Cortex of kidney (tissue), 1 donor: ENCODE results near the gene ABHD17C.
"Not testable (repeated sequence)": the region's sequence is repeated elsewhere in the genome, so short reads cannot be mapped to it uniquely, and the experiment has no call there.

Experiments used
- DNase-seq: peaks from one replicate; lab custom pipeline; 2025; lab: John Stamatoyannopoulos, UW

ABHD17C gene

GRCh38 chr15:80730926-80731325 lies 35.8 kb downstream of the ABHD17C start:
- DNase-seq, result no peak

DNA sequence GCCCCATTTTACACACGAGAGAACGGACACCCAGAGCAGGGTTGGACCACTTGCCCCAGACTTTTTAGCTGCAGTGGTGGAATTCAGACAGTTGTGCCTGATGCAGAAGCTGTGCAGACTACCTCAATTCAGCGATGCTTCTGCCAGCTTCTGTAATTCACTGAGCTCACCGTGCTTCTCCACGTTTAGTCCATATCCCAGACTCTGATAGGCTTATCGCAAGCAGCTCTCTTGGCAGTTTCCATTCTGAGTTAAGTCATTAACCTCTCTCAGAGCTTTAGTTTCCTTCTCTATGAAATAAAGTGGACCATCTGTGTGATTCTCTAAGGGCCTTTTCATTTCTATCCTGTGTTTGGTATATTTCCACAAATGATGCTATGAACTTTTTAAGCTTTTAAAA lies 37.1 kb downstream of the ABHD17C start:
- no peak for DNase-seq

DNA sequence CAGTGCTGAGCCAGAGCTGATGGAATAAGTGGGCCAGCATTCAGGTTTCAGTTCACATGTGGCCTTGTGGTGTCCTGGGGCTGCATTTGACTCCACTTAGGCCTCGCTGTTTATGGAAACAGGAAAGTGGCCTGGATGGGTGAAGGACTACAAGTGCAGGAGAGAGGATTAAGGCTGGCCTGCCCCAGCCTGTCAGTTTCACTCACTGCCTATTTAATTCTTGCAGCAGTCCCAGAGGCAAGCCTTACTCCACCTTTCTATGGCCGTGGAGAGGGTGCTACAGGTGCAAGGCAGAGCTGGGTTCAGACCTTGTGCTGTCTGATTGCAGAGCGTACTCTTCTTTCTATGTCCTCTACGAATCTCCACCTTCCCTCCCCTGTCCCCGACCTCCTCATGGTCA lies 37.7 kb downstream of the ABHD17C start:
- DNase-seq, result no peak

DNA sequence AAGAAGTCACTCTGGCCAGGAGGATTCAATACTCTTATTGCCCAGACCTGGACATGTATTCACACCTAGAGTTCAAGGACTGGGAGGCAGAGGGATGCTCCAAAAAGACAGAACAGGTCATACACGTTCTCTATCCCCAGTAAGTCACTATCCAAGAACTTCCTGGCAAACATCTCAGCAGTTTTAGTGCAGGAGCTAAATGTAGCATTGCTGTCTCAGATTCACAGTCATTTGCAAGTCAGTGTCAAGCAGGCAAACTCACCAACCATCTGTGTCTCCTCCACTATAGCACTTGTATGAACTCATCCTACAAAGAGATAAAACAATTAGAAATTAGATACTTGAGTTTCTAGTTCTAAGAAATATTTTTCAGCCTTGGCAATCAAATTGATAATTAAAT lies 38.4 kb downstream of the ABHD17C start:
- DNase-seq, result no peak

DNA sequence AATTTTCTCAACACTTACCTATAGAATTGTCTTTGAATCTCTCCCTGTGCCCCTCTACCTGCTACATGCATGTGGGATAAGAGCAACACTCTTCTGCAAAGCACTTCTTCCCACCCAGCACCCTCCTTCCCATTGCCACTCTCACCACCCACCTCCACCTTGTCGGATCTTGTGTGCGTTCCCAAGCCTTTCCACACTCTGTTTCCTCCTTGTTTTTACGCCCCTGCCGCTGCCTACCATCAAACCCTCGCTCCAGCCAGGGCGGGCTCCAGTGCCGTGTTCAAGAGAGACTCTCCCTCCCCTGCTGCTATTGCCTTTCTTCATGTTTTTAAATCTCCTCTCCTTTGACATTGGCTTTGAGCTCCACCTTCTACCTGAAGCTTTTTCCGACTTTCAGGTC lies 40.2 kb downstream of the ABHD17C start:
- no peak for DNase-seq

DNA sequence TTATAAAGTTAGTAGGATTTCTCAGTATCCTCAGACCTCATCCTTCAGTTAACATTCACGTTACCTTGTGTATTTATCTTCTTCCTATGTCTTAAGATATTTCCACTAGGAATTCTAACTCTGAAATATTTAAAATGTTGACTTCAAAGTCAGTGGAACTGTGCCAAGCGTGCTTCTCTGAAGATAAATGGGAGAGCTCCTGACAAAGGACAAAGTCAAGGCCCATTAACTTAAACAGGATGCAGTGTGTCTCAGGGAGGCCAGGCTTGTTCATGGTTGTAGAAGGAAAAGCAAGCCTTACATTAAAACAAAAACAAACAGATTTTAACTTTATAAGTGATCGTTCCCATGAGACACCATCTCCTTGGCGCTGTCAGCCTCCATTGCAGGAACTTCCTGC lies 41.5 kb downstream of the ABHD17C start:
- DNase-seq, result no peak

GRCh38 chr15:80739919-80740318 lies 44.8 kb downstream of the ABHD17C start:
- no peak for DNase-seq

DNA sequence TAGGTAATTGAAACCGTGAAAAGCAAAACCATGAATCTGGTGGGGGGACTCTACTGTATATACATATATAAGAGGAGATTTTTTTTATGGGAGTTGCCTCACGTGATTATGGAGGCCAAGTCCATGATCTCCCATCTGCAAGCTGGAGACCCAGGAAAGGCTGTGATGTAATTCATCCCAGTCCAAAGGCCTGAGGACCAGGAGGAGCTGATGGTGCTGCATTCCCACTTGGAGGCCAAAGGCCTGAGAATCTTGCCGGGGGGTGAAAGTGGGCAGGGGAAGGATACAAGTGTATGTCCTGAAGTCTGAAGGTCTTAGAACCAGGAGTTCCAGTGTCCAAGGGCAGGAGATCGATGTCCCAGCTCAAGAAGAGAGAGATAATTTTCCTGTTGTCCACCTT lies 47.0 kb downstream of the ABHD17C start:
- DNase-seq, result no peak

DNA sequence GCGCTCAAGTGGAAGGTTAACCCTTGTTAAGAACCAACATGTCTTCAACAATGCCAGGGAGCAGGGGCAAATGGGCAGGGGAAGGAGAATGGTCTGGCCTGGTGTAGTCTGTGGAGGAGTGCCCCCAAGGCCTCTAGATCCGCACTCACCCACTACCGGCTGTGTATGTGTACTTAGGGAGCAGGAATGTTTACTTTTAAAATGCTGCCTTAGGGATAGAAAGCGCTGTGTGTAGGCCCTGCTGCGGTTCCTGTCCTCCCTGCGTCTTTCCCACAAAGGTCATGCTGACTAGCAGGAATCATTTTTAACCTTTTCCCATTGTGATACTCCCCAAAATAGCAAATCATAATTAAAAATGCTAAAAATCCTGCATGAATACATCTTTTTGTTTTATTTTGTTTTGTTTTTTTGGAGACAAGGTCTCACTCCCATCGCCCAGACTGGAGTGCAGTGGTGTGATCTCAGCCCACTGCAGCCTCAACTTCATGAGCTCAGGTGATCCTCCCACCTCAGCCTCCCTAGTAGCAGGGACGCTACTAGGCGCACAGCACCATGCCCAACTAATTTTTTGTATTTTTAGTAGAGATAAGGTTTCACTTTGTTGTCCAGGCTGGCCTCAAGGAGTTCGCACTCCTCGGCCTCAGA lies 48.2 kb downstream of the ABHD17C start:
- no peak for DNase-seq

- no peak for DNase-seq
These were observed 49.3 kb downstream of the ABHD17C start for GRCh38 chr15:80744415-80744814.

GRCh38 chr15:80744826-80745225 lies 49.7 kb downstream of the ABHD17C start:
- no peak for DNase-seq

DNA sequence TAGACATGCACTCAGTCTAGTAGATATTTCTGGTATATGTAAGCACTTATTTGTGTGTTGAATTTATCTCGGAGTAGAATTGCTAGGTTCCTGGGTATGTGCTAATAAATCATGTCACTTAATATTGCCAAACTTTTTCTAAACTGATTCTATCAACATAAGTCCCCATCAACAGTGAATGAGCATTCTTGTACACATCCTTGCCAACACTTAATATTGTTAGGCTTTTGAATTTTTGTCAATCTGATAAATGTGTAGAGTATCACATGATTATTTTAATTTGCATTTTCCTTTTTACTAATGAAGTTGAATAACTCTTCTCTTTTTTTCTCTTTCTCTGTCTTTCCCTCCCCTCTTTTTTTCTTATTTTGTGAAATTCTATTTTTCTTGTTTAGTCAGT lies 50.8 kb downstream of the ABHD17C start:
- DNase-seq, result no peak

GRCh38 chr15:80747317-80748053 lies 52.4 kb downstream of the ABHD17C start:
- DNase-seq, result no peak

DNA sequence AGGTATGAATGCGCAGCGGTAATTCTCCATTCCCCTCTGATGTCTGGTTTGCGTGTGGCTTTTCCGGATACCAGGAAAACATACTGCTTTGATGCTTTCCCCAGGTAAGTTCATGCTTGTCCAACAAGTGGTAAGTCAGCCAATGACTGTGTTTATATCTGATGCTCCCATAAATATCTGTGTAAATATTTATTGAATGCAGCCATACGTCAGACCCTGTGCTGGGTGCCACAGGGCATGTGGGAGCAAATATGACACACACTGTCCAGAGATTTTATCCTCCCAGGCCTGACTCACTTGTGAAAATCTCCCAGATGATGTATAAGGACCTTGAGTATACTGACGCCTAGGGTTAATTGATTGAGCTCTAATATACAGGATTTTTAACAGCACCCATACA lies 54.5 kb downstream of the ABHD17C start:
- DNase-seq, result no peak

DNA sequence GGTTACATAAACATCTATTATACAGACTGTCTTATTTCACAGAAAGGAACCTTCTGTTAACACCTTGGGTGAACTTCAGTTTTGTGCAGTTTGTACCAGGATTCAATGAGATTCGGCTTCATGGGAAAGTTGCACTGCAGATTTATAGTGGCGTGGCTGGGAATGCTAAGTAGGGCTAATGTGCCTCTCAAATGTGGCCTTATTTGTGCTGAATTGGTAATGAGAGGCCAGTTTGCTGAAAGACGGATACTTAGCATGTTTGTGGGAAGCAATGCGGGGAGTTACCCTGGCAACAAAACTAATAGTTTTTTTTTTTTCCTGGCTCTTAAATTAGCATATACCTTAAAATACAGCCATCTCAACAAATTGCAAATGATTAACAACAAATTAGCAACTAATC lies 55.5 kb downstream of the ABHD17C start:
- no peak for DNase-seq

- DNase-seq, result no peak
These were observed 57.1 kb downstream of the ABHD17C start for GRCh38 chr15:80752204-80752603.

DNA sequence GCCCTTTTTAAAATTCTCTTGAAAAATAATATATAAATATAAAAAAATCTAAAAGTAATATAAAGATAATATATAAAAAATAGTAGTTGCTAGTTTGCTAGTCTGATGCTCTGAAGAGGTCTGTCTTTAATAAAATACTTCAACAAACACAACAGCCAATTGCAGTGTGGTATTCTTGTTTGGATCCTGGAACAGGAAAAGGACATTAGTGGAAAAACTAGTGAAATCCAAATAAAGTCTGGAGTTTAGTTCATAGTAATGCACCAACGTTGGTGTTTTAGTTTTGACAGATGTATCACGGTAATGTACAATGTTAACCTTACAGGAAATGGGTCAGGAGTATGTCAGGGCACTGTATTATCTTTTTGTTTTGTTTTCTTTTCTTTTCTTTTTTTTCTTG lies 58.1 kb downstream of the ABHD17C start:
- no peak for DNase-seq

- DNase-seq, result no peak
These were observed 58.9 kb downstream of the ABHD17C start for GRCh38 chr15:80754014-80754413.

DNA sequence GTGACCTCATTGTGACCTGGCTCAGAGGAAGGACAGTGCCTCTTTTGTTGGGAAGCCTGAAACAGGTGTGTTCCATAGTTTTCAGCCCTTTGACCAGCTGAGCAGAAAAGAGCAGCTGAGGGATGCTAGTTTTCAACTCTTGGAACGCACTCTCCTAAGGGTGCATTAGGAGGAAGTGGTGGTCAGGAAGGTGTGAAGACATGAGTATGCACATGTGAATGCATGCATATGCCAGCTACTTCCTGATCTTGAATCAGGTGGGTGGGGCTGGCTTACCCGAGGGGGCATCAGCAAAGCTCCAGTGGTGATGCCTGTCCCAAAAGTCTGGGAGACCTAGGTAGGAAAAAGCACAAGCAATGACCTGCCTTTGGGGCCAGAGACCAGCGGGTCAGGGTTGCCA lies 60.8 kb downstream of the ABHD17C start:
- DNase-seq, result no peak

DNA sequence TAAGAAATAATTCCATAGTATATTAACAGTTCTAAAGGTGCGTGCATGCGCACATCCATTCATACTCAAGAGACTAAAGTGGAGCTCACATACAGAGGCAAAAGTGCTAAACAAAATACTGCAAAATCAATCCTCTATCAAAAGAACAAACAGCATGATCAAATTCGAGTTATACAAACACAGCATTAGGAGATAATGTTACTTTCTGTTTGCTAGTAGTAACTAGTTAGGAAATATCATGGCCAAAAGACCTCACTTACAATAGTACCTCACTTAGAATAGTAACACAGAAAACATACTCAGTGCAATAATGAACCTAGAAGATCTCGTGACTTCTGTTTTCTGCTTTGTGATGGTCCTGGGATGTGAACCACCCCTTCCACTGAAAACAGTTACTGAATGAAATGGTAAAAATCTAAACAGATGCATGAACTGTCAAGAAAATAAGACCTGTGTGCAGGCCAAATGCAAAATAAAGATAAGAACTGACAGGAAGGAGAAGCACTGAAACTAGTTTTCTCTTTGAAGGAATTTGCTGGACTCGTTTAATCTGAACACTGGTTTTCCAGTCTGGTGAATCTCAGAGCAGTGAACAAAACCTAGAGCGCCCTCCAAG lies 63.1 kb downstream of the ABHD17C start:
- DNase-seq, result no peak

DNA sequence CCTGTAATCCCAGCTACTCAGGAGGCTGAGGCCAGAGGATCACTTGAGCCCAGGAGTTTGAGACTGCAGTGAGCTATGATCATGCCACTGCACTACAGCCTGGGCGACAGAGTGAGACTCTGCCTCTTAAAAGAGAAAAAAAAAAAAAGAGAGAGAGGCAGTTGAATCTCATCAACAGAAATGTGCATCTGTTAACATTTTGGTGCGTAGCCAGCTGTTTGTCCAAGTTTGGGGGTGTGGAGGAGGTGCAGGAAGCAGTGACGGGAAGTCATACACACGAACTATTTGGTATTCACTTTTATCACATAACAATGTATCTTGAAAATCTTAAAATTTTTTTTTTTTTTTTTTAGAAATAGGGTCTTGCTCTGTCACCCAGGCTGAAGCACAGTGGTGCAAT lies 65.8 kb downstream of the ABHD17C start:
- no peak for DNase-seq

DNA sequence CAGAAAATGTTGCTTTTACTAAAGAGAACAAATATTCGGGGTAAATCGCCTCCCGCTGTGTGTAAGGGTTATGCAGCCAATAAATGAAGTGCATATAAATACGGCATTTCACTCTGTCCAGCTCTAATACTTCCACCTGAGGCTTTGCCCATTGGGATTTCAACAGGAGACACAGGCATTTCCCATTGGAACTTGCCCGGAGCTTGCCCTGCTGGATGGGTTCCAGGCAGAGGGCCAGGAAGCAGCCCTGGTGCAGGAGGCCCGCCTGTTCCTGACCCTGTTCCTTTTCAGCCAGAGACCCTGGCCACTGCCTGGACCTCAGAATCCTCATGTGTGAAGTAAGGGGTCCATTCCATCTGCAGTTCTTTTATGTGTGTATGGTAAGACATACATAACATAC lies 66.6 kb downstream of the ABHD17C start:
- no peak for DNase-seq

GRCh38 chr15:80763235-80763634 lies 68.1 kb downstream of the ABHD17C start:
- not testable (repeated sequence) for DNase-seq

- DNase-seq, result no peak
These were observed 69.4 kb downstream of the ABHD17C start for GRCh38 chr15:80764535-80764934.
